ENCODE results near the gene EZH2.

EZH2 gene

DNA sequence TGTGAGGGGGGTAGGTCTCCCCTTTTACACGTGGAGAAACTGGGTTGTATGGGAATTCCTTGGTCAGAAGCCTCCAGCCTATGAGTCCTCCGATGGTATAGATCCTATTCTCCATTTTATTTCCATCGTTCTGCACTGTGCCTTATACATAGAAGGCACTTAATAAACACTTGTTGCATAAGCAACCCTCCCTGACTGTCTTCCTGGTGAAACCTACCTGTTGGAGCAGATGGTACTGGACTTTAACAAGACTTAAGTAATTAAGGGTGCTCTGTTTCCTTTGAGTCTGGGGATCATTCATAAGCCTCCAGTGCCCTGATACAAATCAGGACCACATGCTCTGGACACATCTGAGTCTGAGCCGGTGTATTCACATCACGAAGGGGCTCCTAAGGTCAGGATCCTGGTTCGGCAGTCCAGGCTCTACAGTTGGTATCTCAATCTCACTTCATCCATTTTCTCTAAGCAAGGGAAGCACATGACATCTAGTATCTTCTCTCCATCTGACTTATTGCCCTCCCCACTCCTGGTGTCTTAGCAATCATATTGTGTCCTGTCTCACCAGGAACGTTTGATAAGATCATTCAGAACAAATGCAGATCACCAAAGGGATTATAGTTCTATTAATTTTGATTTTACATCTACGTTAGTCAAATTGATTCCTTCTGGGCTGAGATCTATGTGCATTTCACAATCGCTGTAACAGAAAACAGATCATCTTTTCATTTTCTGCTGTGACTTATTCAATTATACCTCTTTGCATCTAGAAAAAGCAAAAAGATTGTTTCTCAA lies 22.8 kb upstream of the EZH2 start:
- H3K27ac ChIP-seq (replicated peaks), result no peak overlapping the region
- H3K27me3 ChIP-seq (ENCODE audit: insufficient read depth, poor library complexity, severe bottlenecking), result no peaks in the 10 kb centered on the region
- DNase-seq (ENCODE audit: low read depth in 1 of 2, low spot score in 1 of 2), result no peak
- H3K4me3 ChIP-seq (replicated peaks; ENCODE audit: insufficient read depth, low read length), result no peak overlapping the region
- TF ChIP-seq, protein P1, sequence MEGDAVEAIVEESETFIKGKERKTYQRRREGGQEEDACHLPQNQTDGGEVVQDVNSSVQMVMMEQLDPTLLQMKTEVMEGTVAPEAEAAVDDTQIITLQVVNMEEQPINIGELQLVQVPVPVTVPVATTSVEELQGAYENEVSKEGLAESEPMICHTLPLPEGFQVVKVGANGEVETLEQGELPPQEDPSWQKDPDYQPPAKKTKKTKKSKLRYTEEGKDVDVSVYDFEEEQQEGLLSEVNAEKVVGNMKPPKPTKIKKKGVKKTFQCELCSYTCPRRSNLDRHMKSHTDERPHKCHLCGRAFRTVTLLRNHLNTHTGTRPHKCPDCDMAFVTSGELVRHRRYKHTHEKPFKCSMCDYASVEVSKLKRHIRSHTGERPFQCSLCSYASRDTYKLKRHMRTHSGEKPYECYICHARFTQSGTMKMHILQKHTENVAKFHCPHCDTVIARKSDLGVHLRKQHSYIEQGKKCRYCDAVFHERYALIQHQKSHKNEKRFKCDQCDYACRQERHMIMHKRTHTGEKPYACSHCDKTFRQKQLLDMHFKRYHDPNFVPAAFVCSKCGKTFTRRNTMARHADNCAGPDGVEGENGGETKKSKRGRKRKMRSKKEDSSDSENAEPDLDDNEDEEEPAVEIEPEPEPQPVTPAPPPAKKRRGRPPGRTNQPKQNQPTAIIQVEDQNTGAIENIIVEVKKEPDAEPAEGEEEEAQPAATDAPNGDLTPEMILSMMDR (IDR thresholded peaks at IDR 0.05; ENCODE audit: insufficient read depth, low read length), result no peak
- TF ChIP-seq, protein P2, sequence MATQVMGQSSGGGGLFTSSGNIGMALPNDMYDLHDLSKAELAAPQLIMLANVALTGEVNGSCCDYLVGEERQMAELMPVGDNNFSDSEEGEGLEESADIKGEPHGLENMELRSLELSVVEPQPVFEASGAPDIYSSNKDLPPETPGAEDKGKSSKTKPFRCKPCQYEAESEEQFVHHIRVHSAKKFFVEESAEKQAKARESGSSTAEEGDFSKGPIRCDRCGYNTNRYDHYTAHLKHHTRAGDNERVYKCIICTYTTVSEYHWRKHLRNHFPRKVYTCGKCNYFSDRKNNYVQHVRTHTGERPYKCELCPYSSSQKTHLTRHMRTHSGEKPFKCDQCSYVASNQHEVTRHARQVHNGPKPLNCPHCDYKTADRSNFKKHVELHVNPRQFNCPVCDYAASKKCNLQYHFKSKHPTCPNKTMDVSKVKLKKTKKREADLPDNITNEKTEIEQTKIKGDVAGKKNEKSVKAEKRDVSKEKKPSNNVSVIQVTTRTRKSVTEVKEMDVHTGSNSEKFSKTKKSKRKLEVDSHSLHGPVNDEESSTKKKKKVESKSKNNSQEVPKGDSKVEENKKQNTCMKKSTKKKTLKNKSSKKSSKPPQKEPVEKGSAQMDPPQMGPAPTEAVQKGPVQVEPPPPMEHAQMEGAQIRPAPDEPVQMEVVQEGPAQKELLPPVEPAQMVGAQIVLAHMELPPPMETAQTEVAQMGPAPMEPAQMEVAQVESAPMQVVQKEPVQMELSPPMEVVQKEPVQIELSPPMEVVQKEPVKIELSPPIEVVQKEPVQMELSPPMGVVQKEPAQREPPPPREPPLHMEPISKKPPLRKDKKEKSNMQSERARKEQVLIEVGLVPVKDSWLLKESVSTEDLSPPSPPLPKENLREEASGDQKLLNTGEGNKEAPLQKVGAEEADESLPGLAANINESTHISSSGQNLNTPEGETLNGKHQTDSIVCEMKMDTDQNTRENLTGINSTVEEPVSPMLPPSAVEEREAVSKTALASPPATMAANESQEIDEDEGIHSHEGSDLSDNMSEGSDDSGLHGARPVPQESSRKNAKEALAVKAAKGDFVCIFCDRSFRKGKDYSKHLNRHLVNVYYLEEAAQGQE (IDR thresholded peaks at IDR 0.05; ENCODE audit: insufficient replicate concordance, low read depth), result no peak
- TF ChIP-seq SPI1 (IDR thresholded peaks at IDR 0.05; ENCODE audit: borderline replicate concordance, low read depth) (no peak), GABPA (IDR thresholded peaks at IDR 0.05; ENCODE audit: low read depth) (no peak), POLR2AphosphoS5 (IDR thresholded peaks at IDR 0.05; ENCODE audit: low read depth) (no peak)

DNA sequence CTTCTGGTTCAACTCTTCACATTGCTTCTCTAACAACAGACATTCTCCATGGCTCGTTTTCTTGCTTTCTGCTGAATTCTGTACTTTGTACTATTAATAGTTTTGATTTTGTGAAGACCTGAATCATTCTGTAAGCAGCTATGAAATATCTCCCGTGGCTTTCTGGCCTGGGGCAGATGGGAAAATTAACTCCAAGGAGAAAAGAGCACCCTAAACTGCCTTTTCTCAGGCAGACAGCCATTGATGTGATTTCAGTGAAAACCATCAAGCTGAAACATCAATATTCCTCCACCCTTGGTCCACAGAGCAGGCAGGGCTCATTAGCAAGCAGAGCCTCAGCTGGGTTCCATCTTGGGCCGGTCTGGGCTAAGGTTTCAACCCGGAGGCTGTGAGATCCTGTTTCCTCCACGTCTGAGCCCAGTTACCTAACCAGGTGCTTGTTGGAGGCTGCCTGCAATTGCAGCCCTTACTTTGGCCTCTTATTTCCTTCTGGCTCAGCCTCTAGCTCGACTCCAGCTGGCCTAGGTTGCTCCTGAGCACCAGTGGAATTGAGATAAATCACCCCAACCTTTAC lies 21.1 kb upstream of the EZH2 start:
- no peak for TF ChIP-seq POLR2AphosphoS5 (IDR thresholded peaks at IDR 0.05; ENCODE audit: low read depth)
- H3K27me3 ChIP-seq (ENCODE audit: insufficient read depth, poor library complexity, severe bottlenecking), result no peaks in the 10 kb centered on the region
- DNase-seq (ENCODE audit: low read depth in 1 of 2, low spot score in 1 of 2), result no peak
- H3K27ac ChIP-seq (replicated peaks), result no peak overlapping the region
- no peak overlapping the region for H3K4me3 ChIP-seq (replicated peaks; ENCODE audit: insufficient read depth, low read length)

DNA sequence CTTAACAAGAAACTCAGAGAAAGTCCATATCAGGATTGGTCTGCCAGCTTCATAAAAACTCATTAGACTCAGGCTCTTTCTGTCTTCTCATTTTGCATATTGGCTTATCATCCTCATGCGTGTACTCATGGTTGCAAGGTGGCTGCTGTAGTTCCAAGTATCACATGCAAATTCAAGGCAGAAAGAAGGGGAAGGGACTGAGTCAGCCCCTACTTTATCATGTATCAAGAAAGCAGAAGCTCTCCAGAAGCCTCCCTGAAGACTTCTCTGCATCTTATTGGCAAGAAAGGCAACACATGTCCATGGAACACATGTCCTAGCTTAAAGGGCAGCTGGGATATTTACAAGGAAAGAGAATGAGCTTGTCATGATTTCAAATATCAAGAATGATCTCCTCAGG lies 19.4 kb upstream of the EZH2 start:
- Histone ChIP-seq H3K27me3 (ENCODE audit: insufficient read depth, poor library complexity, severe bottlenecking) (no peaks in the 10 kb centered on the region), H3K27ac (replicated peaks) (no peak overlapping the region)
- no peak for TF ChIP-seq POLR2AphosphoS5 (IDR thresholded peaks at IDR 0.05; ENCODE audit: low read depth)
- TF ChIP-seq, protein P2 (IDR thresholded peaks at IDR 0.05; ENCODE audit: insufficient replicate concordance, low read depth), result no peak
- no peak for TF ChIP-seq GABPA (IDR thresholded peaks at IDR 0.05; ENCODE audit: low read depth)
- TF ChIP-seq, protein P1 (IDR thresholded peaks at IDR 0.05; ENCODE audit: insufficient read depth, low read length), result no peak
- TF ChIP-seq SPI1 (IDR thresholded peaks at IDR 0.05; ENCODE audit: borderline replicate concordance, low read depth), result no peak

DNA sequence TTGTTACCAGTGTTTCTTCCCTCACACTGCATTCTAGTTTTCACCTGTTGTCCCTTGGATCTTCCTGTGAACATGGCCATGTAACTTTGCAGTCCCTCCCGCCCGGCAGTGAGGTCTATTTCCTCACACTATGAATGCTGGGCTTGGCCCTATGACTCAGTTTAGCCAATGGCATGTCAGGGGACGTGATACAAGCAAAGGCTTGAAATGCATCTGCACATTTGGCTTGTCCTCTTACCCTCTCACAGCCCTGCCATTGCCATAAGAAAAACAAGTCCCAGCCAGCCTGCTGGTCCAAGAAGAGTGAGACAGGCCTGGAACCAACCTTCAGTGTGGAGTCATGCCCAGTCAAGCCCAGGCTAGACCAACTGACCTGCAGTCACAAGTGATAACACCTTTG lies 17.1 kb upstream of the EZH2 start:
- no peak for DNase-seq (ENCODE audit: low read depth in 1 of 2, low spot score in 1 of 2)
- Histone ChIP-seq H3K27ac (replicated peaks) (no peak overlapping the region), H3K4me3 (replicated peaks; ENCODE audit: insufficient read depth, low read length) (no peak overlapping the region), H3K27me3 (ENCODE audit: insufficient read depth, poor library complexity, severe bottlenecking) (no peaks in the 10 kb centered on the region)
- TF ChIP-seq, protein P1 (IDR thresholded peaks at IDR 0.05; ENCODE audit: insufficient read depth, low read length), result no peak
- TF ChIP-seq, protein P2 (IDR thresholded peaks at IDR 0.05; ENCODE audit: insufficient replicate concordance, low read depth), result no peak
- TF ChIP-seq SPI1 (IDR thresholded peaks at IDR 0.05; ENCODE audit: borderline replicate concordance, low read depth) (no peak), POLR2AphosphoS5 (IDR thresholded peaks at IDR 0.05; ENCODE audit: low read depth) (no peak), GABPA (IDR thresholded peaks at IDR 0.05; ENCODE audit: low read depth) (no peak)

More for the DNA sequence above, 19.4 kb upstream of the EZH2 start:
- H3K4me3 ChIP-seq (replicated peaks; ENCODE audit: insufficient read depth, low read length), result no peak overlapping the region
- DNase-seq (ENCODE audit: low read depth in 1 of 2, low spot score in 1 of 2), result no peak

Measured in HL-60 (cell line).